ENCODE measurements around the gene KDELR3. TPM values are rescaled to one million over a fixed set of nuclear protein-coding genes. Genes with fewer than 3 reads are reported as not detected.

The KDELR3 gene
- total and polyA plus RNA-seq, 2 donors (not counting 3 experiments of a cell fraction or from before 2014, with no cell fraction given): 28.6 to 61.3 TPM

DNA sequence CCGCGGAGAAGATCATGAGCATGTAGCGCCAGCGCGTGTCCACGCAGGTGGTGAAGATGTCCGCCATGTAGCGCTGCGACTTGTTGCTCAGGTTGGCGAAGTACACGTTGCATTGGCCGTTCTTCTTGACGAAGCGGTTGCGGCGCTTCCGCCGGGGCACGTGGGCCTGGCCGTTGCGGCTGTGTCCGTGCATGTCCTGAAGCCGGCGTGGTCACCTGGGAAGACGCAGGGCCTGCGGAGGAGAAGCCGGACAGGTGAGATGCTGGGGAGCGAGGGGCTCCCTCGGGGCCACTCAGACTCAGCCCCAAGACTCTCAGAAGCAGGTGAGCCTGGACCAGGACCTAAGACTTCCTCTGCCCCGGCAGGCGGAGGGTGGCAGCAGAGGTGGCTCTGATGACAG lies 40.0 kb upstream of the KDELR3 start:
- Histone ChIP-seq H4K20me1 (replicated peaks; ENCODE audit: control insufficient read depth, extremely low read depth, insufficient read depth, low read length) (no peaks in the 10 kb centered on the region), H3K9me3 (replicated peaks; ENCODE audit: control insufficient read depth, insufficient read depth, low read length) (no peaks in the 10 kb centered on the region), H3K9ac (replicated peaks; ENCODE audit: extremely low read depth, insufficient read depth, low read length) (no peak overlapping the region), H3K79me2 (ENCODE audit: control insufficient read depth, insufficient read depth, low read length) (no peaks in the 10 kb centered on the region), H3K27me3 (ENCODE audit: control insufficient read depth in 2 of 2, insufficient read depth in 2 of 2, low read length in 2 of 2) (no peaks in the 10 kb centered on the region), H3K4me1 (ENCODE audit: control insufficient read depth, extremely low read depth, insufficient read depth, low read length) (no peaks in the 10 kb centered on the region), H2AFZ (ENCODE audit: low read depth, low read length) (no peak overlapping the region), H3K4me2 (ENCODE audit: insufficient read depth, low read length) (no peak overlapping the region), H3K36me3 (ENCODE audit: control insufficient read depth in 2 of 2, extremely low read depth in 1 of 2, insufficient read depth in 2 of 2, low read length in 2 of 2) (no peaks in the 10 kb centered on the region), H3K9me1 (replicated peaks; ENCODE audit: control insufficient read depth, extremely low read depth, insufficient read depth, low read length) (no peaks in the 10 kb centered on the region), H3K27ac (ENCODE audit: insufficient read depth, low read depth, low read length) (no peak overlapping the region), H3K4me3 (replicated peaks in 1 of 3; ENCODE audit: insufficient read depth in 1 of 3, low read depth in 1 of 3, low read length in 3 of 3) (no peak overlapping the region)
- dilution Hi-C loops (cut with MboI; ENCODE audit: extremely low pct_ligation_motif_present, low sequenced_read_pairs) (no loop called here), intact Hi-C loops (cut with micrococcal nuclease) (no loop called here)
- CTCF ChIA-PET: no interaction called here
- no peak for TF ChIP-seq JUN (IDR thresholded peaks at IDR 0.05; ENCODE audit: borderline replicate concordance, insufficient read depth, insufficient read length, low read depth)
- no peak for TF ChIP-seq POLR2AphosphoS5 (IDR thresholded peaks at IDR 0.05; ENCODE audit: insufficient read depth, low read depth, low read length)
- TF ChIP-seq EZH2 (IDR thresholded peaks at IDR 0.05; ENCODE audit: borderline replicate concordance, low read depth, low read length, severe bottlenecking): no peak
- no peak for TF ChIP-seq MYC (IDR thresholded peaks at IDR 0.05; ENCODE audit: low read depth, low read length)
- TF ChIP-seq POLR2A (IDR thresholded peaks at IDR 0.05; ENCODE audit: low read depth, low read length): no peak
- TF ChIP-seq GATA2 (IDR thresholded peaks at IDR 0.05; ENCODE audit: insufficient read depth, insufficient read length, low read depth, low read length): no peak
- DNase-seq (ENCODE audit: low read depth, low spot score) (no peak), FAIRE-seq (no peak)
- no TSS peak for BruUV-seq (replicated peaks)
- POLR2A ChIA-PET: no interaction called here

DNA sequence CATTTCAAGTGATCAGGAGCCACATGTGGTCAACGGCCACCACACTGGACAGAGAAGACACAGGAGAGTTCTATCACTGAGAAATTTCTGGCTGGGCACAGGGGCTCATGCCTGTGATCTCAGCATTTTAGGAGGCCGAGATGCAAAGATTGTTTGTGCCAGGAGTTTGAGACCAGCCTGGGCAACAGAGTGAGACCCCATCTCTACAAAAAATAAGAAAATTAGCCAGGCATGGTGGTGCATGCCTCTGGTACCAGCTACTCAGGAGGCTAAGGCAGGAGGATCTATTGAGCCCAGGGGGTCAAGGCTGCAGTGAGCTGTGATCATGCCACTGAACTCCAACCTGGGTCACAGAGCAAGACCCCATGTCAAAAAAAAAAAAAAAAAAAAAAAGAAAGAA lies 39.2 kb upstream of the KDELR3 start:
- Histone ChIP-seq H4K20me1 (replicated peaks; ENCODE audit: control insufficient read depth, extremely low read depth, insufficient read depth, low read length) (no peaks in the 10 kb centered on the region), H3K36me3 (ENCODE audit: control insufficient read depth in 2 of 2, extremely low read depth in 1 of 2, insufficient read depth in 2 of 2, low read length in 2 of 2) (no peaks in the 10 kb centered on the region), H3K79me2 (ENCODE audit: control insufficient read depth, insufficient read depth, low read length) (no peaks in the 10 kb centered on the region), H3K4me2 (ENCODE audit: insufficient read depth, low read length) (no peak overlapping the region), H3K27me3 (ENCODE audit: control insufficient read depth in 2 of 2, insufficient read depth in 2 of 2, low read length in 2 of 2) (no peaks in the 10 kb centered on the region), H3K9me1 (replicated peaks; ENCODE audit: control insufficient read depth, extremely low read depth, insufficient read depth, low read length) (no peaks in the 10 kb centered on the region), H3K9ac (replicated peaks; ENCODE audit: extremely low read depth, insufficient read depth, low read length) (no peak overlapping the region), H3K27ac (ENCODE audit: insufficient read depth, low read depth, low read length) (no peak overlapping the region), H3K4me1 (ENCODE audit: control insufficient read depth, extremely low read depth, insufficient read depth, low read length) (no peaks in the 10 kb centered on the region), H3K9me3 (replicated peaks; ENCODE audit: control insufficient read depth, insufficient read depth, low read length) (no peaks in the 10 kb centered on the region), H3K4me3 (replicated peaks in 1 of 3; ENCODE audit: insufficient read depth in 1 of 3, low read depth in 1 of 3, low read length in 3 of 3) (no peak overlapping the region), H2AFZ (ENCODE audit: low read depth, low read length) (no peak overlapping the region)
- ChIA-PET CTCF (interaction anchor here (0.8 to 1.7 kb wide), 3 partner anchors 12 to 19 kb away, joined by 3 to 8 read pairs (median 5); no protein-coding TSS in a partner anchor), POLR2A (no interaction called here)
- TF ChIP-seq FOS (IDR thresholded peaks at IDR 0.05; ENCODE audit: borderline replicate concordance, insufficient read depth, low read length) (no peak), GATA2 (IDR thresholded peaks at IDR 0.05; ENCODE audit: insufficient read depth, insufficient read length, low read depth, low read length) (no peak), POLR2AphosphoS5 (IDR thresholded peaks at IDR 0.05; ENCODE audit: insufficient read depth, low read depth, low read length) (no peak), POLR2A (IDR thresholded peaks at IDR 0.05; ENCODE audit: low read depth, low read length) (no peak), JUN (IDR thresholded peaks at IDR 0.05; ENCODE audit: borderline replicate concordance, insufficient read depth, insufficient read length, low read depth) (no peak), MYC (IDR thresholded peaks at IDR 0.05; ENCODE audit: low read depth, low read length) (no peak), EZH2 (IDR thresholded peaks at IDR 0.05; ENCODE audit: borderline replicate concordance, low read depth, low read length, severe bottlenecking) (no peak)
- TF ChIP-seq, protein P1, sequence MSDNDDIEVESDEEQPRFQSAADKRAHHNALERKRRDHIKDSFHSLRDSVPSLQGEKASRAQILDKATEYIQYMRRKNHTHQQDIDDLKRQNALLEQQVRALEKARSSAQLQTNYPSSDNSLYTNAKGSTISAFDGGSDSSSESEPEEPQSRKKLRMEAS (IDR thresholded peaks at IDR 0.05; ENCODE audit: insufficient read depth, insufficient read length): no peak
- TF ChIP-seq, protein P2, sequence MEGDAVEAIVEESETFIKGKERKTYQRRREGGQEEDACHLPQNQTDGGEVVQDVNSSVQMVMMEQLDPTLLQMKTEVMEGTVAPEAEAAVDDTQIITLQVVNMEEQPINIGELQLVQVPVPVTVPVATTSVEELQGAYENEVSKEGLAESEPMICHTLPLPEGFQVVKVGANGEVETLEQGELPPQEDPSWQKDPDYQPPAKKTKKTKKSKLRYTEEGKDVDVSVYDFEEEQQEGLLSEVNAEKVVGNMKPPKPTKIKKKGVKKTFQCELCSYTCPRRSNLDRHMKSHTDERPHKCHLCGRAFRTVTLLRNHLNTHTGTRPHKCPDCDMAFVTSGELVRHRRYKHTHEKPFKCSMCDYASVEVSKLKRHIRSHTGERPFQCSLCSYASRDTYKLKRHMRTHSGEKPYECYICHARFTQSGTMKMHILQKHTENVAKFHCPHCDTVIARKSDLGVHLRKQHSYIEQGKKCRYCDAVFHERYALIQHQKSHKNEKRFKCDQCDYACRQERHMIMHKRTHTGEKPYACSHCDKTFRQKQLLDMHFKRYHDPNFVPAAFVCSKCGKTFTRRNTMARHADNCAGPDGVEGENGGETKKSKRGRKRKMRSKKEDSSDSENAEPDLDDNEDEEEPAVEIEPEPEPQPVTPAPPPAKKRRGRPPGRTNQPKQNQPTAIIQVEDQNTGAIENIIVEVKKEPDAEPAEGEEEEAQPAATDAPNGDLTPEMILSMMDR (IDR thresholded peaks at IDR 0.05; ENCODE audit: extremely low read depth in 1 of 2, insufficient read depth in 1 of 2, low read depth in 1 of 2, low read length in 2 of 2): no peak
- intact Hi-C loops (cut with micrococcal nuclease): no loop called here
- dilution Hi-C loops (cut with MboI; ENCODE audit: extremely low pct_ligation_motif_present, low sequenced_read_pairs): no loop called here
- no peak for DNase-seq (ENCODE audit: low read depth, low spot score)
- BruUV-seq (replicated peaks): no TSS peak
- no peak for FAIRE-seq

Measured in endothelial cell of umbilical vein (primary cell).